ENCODE data around the gene OTOA.
"Not testable (repeated sequence)": the region's sequence is repeated elsewhere in the genome, so short reads cannot be mapped to it uniquely, and the experiment has no call there.

Gene OTOA

GRCh38 chr16:21674456-21674855 lies 10.7 kb downstream of the OTOA start:
- not testable (repeated sequence) for DNase-seq (ENCODE audit: low read depth, low spot score)

- not testable (repeated sequence) for DNase-seq (ENCODE audit: low read depth, low spot score)
Measured at GRCh38 chr16:21680714-21681113, 16.9 kb downstream of the OTOA start.

- DNase-seq (ENCODE audit: low read depth, low spot score) = no peak
Measured at GRCh38 chr16:21683184-21683583, 19.4 kb downstream of the OTOA start.

- no peak for DNase-seq (ENCODE audit: low read depth, low spot score)
Measured at GRCh38 chr16:21684199-21684598, 20.4 kb downstream of the OTOA start.

GRCh38 chr16:21685034-21685455 lies 21.3 kb downstream of the OTOA start:
- peak; percentile 31 for DNase-seq (ENCODE audit: low read depth, low spot score)

GRCh38 chr16:21689107-21689506 lies 25.3 kb downstream of the OTOA start:
- DNase-seq (ENCODE audit: low read depth, low spot score) = no peak

- DNase-seq (ENCODE audit: low read depth, low spot score) = not testable (repeated sequence)
Measured at GRCh38 chr16:21690967-21691366, 27.2 kb downstream of the OTOA start.

GRCh38 chr16:21694609-21695008 lies 30.8 kb downstream of the OTOA start:
- no peak for DNase-seq (ENCODE audit: low read depth, low spot score)

GRCh38 chr16:21697032-21697431 lies 33.3 kb downstream of the OTOA start:
- DNase-seq (ENCODE audit: low read depth, low spot score) = no peak

- no peak for DNase-seq (ENCODE audit: low read depth, low spot score)
Measured at GRCh38 chr16:21698169-21699032, 34.6 kb downstream of the OTOA start.

GRCh38 chr16:21701271-21701670 lies 37.5 kb downstream of the OTOA start:
- DNase-seq (ENCODE audit: low read depth, low spot score) = no peak

GRCh38 chr16:21702276-21702675 lies 38.5 kb downstream of the OTOA start:
- no peak for DNase-seq (ENCODE audit: low read depth, low spot score)

- DNase-seq (ENCODE audit: low read depth, low spot score) = no peak
Measured at GRCh38 chr16:21703156-21703555, 39.4 kb downstream of the OTOA start.

- no peak for DNase-seq (ENCODE audit: low read depth, low spot score)
Measured at GRCh38 chr16:21703589-21704174, 39.9 kb downstream of the OTOA start.

- DNase-seq (ENCODE audit: low read depth, low spot score) = no peak
Measured at GRCh38 chr16:21704266-21704665, 40.5 kb downstream of the OTOA start.

GRCh38 chr16:21704733-21705132 lies 41.0 kb downstream of the OTOA start:
- no peak for DNase-seq (ENCODE audit: low read depth, low spot score)

GRCh38 chr16:21708533-21709115 lies 44.9 kb downstream of the OTOA start:
- DNase-seq (ENCODE audit: low read depth, low spot score) = peak; percentile 75

- DNase-seq (ENCODE audit: low read depth, low spot score) = no peak
Measured at GRCh38 chr16:21710938-21711337, 47.2 kb downstream of the OTOA start.

GRCh38 chr16:21713549-21714368 lies 50.0 kb downstream of the OTOA start:
- DNase-seq (ENCODE audit: low read depth, low spot score) = no peak

- not testable (repeated sequence) for DNase-seq (ENCODE audit: low read depth, low spot score)
Measured at GRCh38 chr16:21714369-21714618, 50.5 kb downstream of the OTOA start.

- no peak for DNase-seq (ENCODE audit: low read depth, low spot score)
Measured at GRCh38 chr16:21717608-21718007, 53.8 kb downstream of the OTOA start.

- DNase-seq (ENCODE audit: low read depth, low spot score) = no peak
Measured at GRCh38 chr16:21719283-21719682, 55.5 kb downstream of the OTOA start.
